Large intestine (tissue), 3 donors: ENCODE data around the gene INPP4A. TPM values are rescaled to one million over a fixed set of nuclear protein-coding genes. Genes with fewer than 3 reads are reported as not detected.

Source experiments
- DNase-seq, 2 donors: peaks; one replicate each; pipeline versions ENCODE4 v3.0.0 to v3.0.0-alpha.2; 2013
- H3K27ac ChIP-seq: one replicate; pipeline ENCODE4 v1.5.1; 2013; ENCODE audit warnings: low read length
- H3K27me3 ChIP-seq: 2 replicates; pipeline ENCODE4 v1.6.1; 2013; ENCODE audit warnings: low read length; ENCODE audit not compliant: control insufficient read depth, insufficient read depth
- H3K36me3 ChIP-seq: 2 replicates; pipeline ENCODE4 v1.6.1; 2013; ENCODE audit warnings: low read length; ENCODE audit not compliant: control insufficient read depth, insufficient read depth
- H3K4me1 ChIP-seq: one replicate; pipeline ENCODE4 v1.6.1; 2013; ENCODE audit warnings: low read length; ENCODE audit not compliant: control insufficient read depth, insufficient read depth
- H3K4me3 ChIP-seq: one replicate; pipeline ENCODE4 v1.5.1; 2013; ENCODE audit warnings: low read length
- H3K9me3 ChIP-seq: one replicate; pipeline ENCODE4 v1.6.1; 2013; ENCODE audit warnings: mild to moderate bottlenecking, low read depth, low read length, moderate library complexity; ENCODE audit not compliant: control insufficient read depth
- WGBS: methylation state at CpG from one replicate; pipeline ENCODE4 v1.1.5; 2013; ENCODE audit warnings: low lambda C conversion rate; ENCODE audit not compliant: insufficient coverage; 5-methylcytosine and 5-hydroxymethylcytosine counted together
- polyA plus RNA-seq: library from polyadenylated mRNA; unstranded; fragments of 120-200 nt; gene quantifications from one replicate; pipeline ENCODE4 v1.2.1, GENCODE V29; 2013

The INPP4A gene
- polyA plus RNA-seq, 1 donor = 13.6 TPM

- no peaks in the 10 kb centered on the region for H3K36me3 ChIP-seq
- H3K4me1 ChIP-seq = no peaks in the 10 kb centered on the region
- no peaks in the 10 kb centered on the region for H3K9me3 ChIP-seq
- H3K27me3 ChIP-seq = no peaks in the 10 kb centered on the region
- WGBS = no CpG with 5 or more reads among the region's 4 CpGs
- no peak overlapping the region for H3K27ac ChIP-seq
- no peak overlapping the region for H3K4me3 ChIP-seq
- DNase-seq = no peak
These were observed 7.9 kb upstream of the INPP4A start for GRCh38 chr2:98436734-98437133.

GRCh38 chr2:98438190-98439133 lies 6.2 kb upstream of the INPP4A start:
- no peak for DNase-seq
- Histone ChIP-seq H3K9me3 (no peaks in the 10 kb centered on the region), H3K4me3 (no peak overlapping the region), H3K36me3 (no peaks in the 10 kb centered on the region), H3K27ac (no peak overlapping the region), H3K27me3 (no peaks in the 10 kb centered on the region), H3K4me1 (peaks cover 10% of the 10 kb centered on the region)
- 78% methylated on average over 1 of the region's 1 CpG for WGBS

GRCh38 chr2:98441706-98442450 lies 2.8 kb upstream of the INPP4A start:
- DNase-seq = no peak
- no CpG with 5 or more reads among the region's 7 CpGs for WGBS
- H3K27ac ChIP-seq = no peak overlapping the region

GRCh38 chr2:98442488-98442887 lies 2.2 kb upstream of the INPP4A start:
- no peak overlapping the region for H3K4me3 ChIP-seq
- no peaks in the 10 kb centered on the region for H3K27me3 ChIP-seq
- H3K27ac ChIP-seq = no peak overlapping the region
- no peak for DNase-seq
- H3K4me1 ChIP-seq = peaks cover 16% of the 10 kb centered on the region
- H3K9me3 ChIP-seq = no peaks in the 10 kb centered on the region
- 37% methylated on average over 2 of the region's 4 CpGs for WGBS
- H3K36me3 ChIP-seq = no peaks in the 10 kb centered on the region

More at GRCh38 chr2:98441706-98442450, 2.8 kb upstream of the INPP4A start:
- no peaks in the 10 kb centered on the region for H3K27me3 ChIP-seq
- H3K9me3 ChIP-seq = no peaks in the 10 kb centered on the region
- no peak overlapping the region for H3K4me3 ChIP-seq
- peaks cover 16% of the 10 kb centered on the region for H3K4me1 ChIP-seq
- no peaks in the 10 kb centered on the region for H3K36me3 ChIP-seq

DNA sequence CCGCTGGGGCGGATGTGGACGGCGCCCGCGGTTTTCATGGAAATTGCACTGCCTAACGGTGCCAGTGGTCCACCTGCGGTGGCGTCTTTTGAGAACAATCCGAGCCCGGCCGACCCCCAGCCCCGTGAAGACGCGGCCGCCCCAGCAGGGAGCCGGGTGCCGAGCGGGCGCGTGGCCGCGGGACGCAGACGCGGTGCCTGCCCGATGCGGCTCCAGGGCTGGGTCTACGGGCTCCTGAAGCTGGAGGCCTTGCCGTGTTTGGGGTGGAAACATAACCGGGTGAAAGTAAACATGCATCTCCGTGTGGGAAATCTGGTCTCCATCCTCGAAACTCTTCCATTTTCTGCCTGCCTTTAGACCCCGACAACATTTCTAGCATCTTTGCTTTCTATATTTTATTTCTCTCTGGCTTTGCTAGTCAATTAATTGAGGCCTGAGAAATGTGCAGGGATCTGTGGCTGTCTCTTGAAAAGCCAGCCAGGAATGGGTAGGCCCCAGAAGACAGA lies 572 bp downstream of the INPP4A start:
- peak in 1 of 2 donors; percentile 39 for DNase-seq
- Histone ChIP-seq H3K4me1 (peaks cover 16% of the 10 kb centered on the region), H3K27me3 (no peaks in the 10 kb centered on the region), H3K27ac (no peak overlapping the region), H3K36me3 (no peaks in the 10 kb centered on the region), H3K4me3 (peak overlapping the region; percentile 41), H3K9me3 (no peaks in the 10 kb centered on the region)
- WGBS = no CpG with 5 or more reads among the region's 34 CpGs

DNA sequence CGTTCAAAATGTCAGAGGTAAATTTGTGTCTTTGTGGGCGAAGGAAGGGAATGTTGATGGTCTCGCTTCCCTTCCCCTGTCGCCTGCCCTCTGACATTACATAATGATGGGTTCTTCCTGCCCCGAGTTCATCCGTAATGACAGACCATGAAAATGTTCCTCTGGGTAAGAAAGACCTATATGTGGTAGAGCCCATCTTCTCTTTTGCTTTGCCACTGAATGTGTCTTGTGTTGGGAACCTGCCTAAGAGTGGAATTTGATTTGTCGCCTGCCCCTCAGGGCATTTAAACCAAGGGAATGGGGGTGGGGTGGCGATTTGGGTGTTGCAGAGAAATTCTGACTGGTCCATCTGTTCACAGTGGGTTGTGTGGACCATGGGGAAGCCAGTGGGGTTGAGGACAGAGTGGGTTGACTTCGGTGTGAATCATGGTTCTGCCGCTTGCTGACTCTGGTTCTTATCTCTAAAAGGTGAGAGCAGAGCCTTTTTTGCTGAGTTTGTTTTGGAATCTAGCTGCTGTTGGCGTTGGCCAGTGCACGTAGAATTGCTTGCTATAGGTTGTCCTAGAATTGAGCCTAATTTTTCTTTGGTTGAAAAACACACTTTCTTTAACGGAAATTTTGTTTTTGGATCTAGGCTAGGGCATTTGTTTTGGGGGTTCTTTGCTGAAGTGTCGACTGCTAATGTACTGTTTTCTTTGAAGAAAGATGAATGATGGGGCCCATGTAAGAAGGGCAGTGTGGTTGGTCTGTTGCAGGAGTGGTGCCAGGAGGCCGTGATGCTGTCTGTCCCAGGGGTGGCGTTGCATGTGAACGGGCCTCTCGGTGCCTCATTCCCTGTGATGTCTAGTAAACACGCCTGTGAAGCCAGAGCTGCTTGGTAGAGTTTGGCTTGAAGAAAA lies 1.3 kb downstream of the INPP4A start:
- no CpG with 5 or more reads among the region's 19 CpGs for WGBS
- peak overlapping the region; percentile 41 for H3K4me3 ChIP-seq
- H3K27ac ChIP-seq = peak overlapping the region; percentile 9
- peaks cover 16% of the 10 kb centered on the region for H3K4me1 ChIP-seq
- H3K36me3 ChIP-seq = no peaks in the 10 kb centered on the region
- no peaks in the 10 kb centered on the region for H3K27me3 ChIP-seq
- DNase-seq = no peak
- no peaks in the 10 kb centered on the region for H3K9me3 ChIP-seq

GRCh38 chr2:98446850-98447249 lies 2.2 kb downstream of the INPP4A start:
- WGBS = 63% methylated on average over 2 of the region's 6 CpGs
- Histone ChIP-seq H3K36me3 (no peaks in the 10 kb centered on the region), H3K4me1 (peaks cover 16% of the 10 kb centered on the region), H3K4me3 (no peak overlapping the region), H3K9me3 (no peaks in the 10 kb centered on the region), H3K27ac (no peak overlapping the region), H3K27me3 (no peaks in the 10 kb centered on the region)
- DNase-seq = no peak

GRCh38 chr2:98448441-98449145 lies 3.9 kb downstream of the INPP4A start:
- DNase-seq = no peak
- H3K4me3 ChIP-seq = no peak overlapping the region
- H3K36me3 ChIP-seq = no peaks in the 10 kb centered on the region
- H3K27ac ChIP-seq = no peak overlapping the region
- no peaks in the 10 kb centered on the region for H3K27me3 ChIP-seq
- WGBS = 88% methylated on average over 1 of the region's 10 CpGs
- peaks cover 7% of the 10 kb centered on the region for H3K4me1 ChIP-seq
- H3K9me3 ChIP-seq = no peaks in the 10 kb centered on the region

DNA sequence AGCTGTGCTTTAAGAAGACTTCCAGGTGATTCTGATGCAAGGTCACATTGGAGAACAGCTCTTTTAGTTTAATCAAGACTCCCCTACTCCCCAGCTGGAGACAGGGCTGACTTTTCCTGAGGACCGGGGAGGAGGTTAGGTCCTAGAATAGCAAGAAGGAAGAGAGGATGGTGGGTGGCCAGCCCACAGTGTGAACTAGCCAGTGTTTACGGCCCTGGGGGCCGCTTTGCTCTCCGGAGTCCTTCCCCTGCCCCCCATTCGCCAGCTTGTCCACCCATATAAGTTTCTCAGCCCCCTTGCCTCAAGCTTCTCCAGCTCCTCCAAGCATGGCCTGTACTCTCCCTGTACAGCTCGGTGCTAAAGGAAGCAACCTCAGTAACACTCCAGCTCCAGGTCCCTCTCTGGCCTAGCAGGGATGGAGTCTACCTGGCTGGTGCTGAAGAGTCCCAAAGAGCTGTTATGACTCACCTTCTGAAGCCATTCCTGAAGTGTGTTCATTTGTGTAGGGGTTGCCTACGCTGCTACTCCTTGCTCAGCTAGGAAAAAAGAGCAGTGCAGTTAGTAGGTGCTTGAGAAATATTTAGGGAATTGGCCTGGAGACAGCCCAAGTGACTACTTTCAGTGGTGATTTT lies 7.9 kb downstream of the INPP4A start:
- Histone ChIP-seq H3K4me1 (no peaks in the 10 kb centered on the region), H3K27ac (no peak overlapping the region), H3K27me3 (no peaks in the 10 kb centered on the region), H3K36me3 (no peaks in the 10 kb centered on the region), H3K4me3 (no peak overlapping the region), H3K9me3 (no peaks in the 10 kb centered on the region)
- DNase-seq = no peak
- WGBS = no CpG with 5 or more reads among the region's 7 CpGs
